ENCODE measurements around the gene MPO.

MPO gene

GRCh38 chr17:58253082-58253481 lies 27.7 kb downstream of the MPO start:
- no peak for TF ChIP-seq CTCF (IDR thresholded peaks at IDR 0.05; ENCODE audit: low read depth, low read length, missing control alignments)
- DNase-seq (ENCODE audit: extremely low read depth, low read depth) = no peak
- no peak overlapping the region for H3K4me3 ChIP-seq (replicated peaks; ENCODE audit: low read depth, low read length)

GRCh38 chr17:58252141-58252540 lies 28.6 kb downstream of the MPO start:
- TF ChIP-seq CTCF (IDR thresholded peaks at IDR 0.05; ENCODE audit: low read depth, low read length, missing control alignments) = no peak
- no peak for DNase-seq (ENCODE audit: extremely low read depth, low read depth)
- no peak overlapping the region for H3K4me3 ChIP-seq (replicated peaks; ENCODE audit: low read depth, low read length)

- no peak overlapping the region for H3K4me3 ChIP-seq (replicated peaks; ENCODE audit: low read depth, low read length)
- TF ChIP-seq CTCF (IDR thresholded peaks at IDR 0.05; ENCODE audit: low read depth, low read length, missing control alignments) = no peak
- DNase-seq (ENCODE audit: extremely low read depth, low read depth) = no peak
Observed at GRCh38 chr17:58250344-58251011, 30.3 kb downstream of the MPO start.

- peak; percentile 81 for TF ChIP-seq CTCF (IDR thresholded peaks at IDR 0.05; ENCODE audit: low read depth, low read length, missing control alignments)
- peak; percentile 19 for DNase-seq (ENCODE audit: extremely low read depth, low read depth)
- peak overlapping the region; percentile 38 for H3K4me3 ChIP-seq (replicated peaks; ENCODE audit: low read depth, low read length)
Observed at GRCh38 chr17:58249270-58250133, 31.2 kb downstream of the MPO start.

GRCh38 chr17:58248955-58249269 lies 31.8 kb downstream of the MPO start:
- H3K4me3 ChIP-seq (replicated peaks; ENCODE audit: low read depth, low read length) = peak overlapping the region; percentile 38; the same call in 1 of the 2 replicates
- no peak for TF ChIP-seq CTCF (IDR thresholded peaks at IDR 0.05; ENCODE audit: low read depth, low read length, missing control alignments)
- DNase-seq (ENCODE audit: extremely low read depth, low read depth) = no peak

GRCh38 chr17:58247511-58248363 lies 33.0 kb downstream of the MPO start:
- DNase-seq (ENCODE audit: extremely low read depth, low read depth) = no peak

More at GRCh38 chr17:58247511-58248363, 33.0 kb downstream of the MPO start:
- no peak overlapping the region for H3K4me3 ChIP-seq (replicated peaks; ENCODE audit: low read depth, low read length)
- no peak for TF ChIP-seq CTCF (IDR thresholded peaks at IDR 0.05; ENCODE audit: low read depth, low read length, missing control alignments)
